NOMO-1 treated with DMSO at 0.1 percent for 48 hours (cell line): Measurements from ENCODE around the gene SCUBE1.

Experiments
- DNase-seq: peaks from one replicate; lab custom pipeline; 2025; ENCODE audit not compliant: unreplicated experiment; lab: John Stamatoyannopoulos, UW

The SCUBE1 gene

DNA sequence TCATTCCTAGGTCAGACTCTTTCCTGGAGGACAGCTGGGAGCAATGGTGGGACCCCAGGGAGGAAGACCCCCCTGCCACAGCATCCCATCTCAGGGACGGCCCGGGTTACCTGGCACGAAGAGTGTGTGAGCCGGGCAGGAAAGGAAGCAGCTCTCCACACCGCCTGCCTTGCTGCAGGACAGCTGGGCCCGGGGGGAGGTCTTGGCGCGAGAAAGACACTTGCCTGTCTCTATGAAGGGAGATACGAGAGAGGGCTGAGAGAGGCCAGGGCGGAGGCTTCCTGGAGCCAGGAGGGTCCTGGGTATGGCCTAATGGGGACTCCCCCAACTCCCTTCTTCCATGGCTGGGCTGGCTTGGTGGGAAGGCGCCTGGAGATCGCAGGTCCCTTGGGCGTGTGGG, 120.2 kb downstream of the SCUBE1 start:
- no peak for DNase-seq

DNA sequence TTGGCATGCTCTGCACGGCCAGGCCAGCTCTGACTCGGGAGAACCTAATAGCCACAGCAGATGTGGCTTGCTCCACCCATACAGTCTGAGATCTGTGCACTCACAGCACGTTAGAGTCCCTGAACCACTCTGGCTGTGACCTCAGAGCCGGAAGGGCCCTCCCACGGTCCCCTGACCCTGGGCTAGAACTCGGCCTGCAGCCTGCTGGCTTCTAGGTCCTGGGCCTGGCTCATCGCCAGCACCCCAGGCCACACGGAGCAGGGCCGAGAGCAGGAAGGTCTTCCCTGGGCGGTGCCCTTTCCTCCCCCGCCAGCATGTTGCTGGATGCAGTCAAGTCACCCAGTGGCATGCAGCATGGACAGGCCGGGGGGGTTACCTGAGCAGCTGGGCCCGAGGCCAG, 120.9 kb downstream of the SCUBE1 start:
- no peak for DNase-seq

GRCh38 chr22:43220625-43221380, 122.4 kb downstream of the SCUBE1 start:
- no peak for DNase-seq

- no peak for DNase-seq
Measured at GRCh38 chr22:43218786-43219185, 124.4 kb downstream of the SCUBE1 start.

GRCh38 chr22:43217285-43218030, 125.7 kb downstream of the SCUBE1 start:
- DNase-seq: no peak

DNA sequence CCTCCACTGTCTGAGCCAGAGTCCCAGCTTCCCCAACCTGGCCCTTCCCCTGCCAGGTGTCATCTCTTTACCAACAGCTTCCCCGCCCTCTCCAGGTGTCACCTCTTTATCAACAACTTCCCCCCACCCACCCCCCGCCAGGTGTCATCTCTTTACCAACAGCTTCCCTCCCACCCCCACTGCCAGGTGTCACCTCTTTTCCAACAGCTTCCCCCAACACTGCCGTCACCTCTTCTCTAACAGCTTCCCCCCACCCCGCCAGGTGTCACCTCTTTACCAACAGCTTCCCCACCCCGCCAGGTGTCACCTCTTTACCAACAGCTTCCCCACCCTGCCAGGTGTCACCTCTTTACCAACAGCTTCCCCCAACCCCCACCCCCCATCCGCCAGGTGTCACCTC, 126.4 kb downstream of the SCUBE1 start:
- DNase-seq: no peak

DNA sequence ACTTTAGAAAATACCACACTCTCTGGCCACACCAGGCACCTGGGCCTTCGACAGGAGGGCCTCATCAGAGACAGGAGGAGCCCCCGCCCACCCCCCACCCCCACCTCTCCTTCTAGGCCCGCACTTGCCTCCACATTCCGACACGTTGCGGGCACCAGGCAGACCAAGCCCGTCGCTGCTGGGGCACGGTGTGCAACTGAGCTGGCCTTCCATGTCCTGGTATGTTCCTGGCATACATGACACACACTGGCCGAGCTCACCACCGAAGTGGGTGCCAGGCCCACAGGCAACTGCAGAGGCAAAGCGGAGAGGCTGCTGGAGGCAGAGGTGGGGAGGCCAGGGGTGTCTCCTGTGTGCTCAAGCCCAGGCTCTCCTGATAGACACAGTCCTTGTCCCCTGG, 129.2 kb downstream of the SCUBE1 start:
- no peak for DNase-seq

GRCh38 chr22:43213051-43213450, 130.1 kb downstream of the SCUBE1 start:
- no peak for DNase-seq

GRCh38 chr22:43212434-43212952, 130.7 kb downstream of the SCUBE1 start:
- no peak for DNase-seq

- no peak for DNase-seq
Measured at GRCh38 chr22:43211941-43212433, 131.2 kb downstream of the SCUBE1 start.

DNA sequence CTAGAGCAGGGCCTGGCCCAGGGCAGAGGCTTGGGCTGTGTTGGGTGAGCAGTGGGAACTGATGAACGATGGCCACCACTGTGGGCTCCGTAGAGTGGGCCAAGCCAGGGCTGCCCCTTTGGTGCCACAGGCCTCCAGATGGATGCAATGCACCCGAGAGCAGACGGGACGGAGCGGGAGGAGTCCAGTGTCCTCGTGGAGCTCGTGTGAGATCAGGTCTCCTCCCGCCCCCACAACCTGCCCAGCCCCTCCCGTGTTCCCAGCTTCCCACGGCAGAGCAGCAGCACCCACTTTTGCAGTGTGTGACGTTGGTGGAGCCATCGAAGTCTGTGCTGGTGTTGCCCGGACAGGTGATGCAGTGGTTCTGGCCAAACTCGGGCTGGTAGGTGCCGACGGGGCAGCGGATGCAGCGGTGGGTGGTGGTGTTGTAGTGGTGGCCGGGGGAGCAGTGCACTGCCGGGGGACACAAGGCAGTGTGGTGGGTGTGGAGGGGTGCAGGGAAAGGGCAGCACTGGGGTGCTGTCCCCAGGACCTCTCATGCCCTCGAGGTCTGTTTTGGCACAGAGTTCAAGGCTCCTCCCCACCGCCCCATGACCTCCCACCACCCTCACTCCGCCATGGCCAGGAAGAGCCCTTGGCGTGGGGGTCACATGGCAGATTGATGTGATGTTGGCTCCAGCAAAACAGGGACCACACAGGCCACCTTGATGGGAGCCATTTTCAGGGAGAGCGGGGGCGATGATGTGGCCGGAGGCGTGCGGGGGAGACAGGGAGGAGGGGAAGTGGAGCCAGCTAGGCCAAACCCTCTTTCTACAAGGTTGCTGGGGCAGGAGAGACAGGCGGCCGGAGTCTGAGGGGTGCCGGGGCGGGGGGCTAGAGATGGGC, 132.3 kb downstream of the SCUBE1 start:
- no peak for DNase-seq

DNA sequence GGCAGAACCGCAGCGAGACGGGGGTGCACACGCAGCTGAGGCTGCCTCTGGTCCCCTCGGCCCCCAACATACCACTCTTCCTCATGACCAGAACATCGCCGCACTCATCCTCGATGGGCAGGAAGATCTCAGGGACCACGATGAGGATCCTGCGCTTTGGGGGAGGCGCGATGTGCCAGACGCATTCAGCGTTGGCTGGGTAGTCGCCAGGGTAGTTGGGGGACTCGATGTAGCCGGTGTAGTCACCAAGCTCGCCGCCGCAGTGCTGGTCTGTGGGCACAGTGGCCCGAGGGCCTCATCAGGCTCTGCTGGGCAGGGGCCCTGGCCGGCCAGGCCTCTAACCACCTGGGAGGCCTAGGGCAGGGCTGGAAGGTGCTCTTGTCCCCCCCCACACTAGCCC, 133.2 kb downstream of the SCUBE1 start:
- no peak for DNase-seq

GRCh38 chr22:43209523-43209890, 133.7 kb downstream of the SCUBE1 start:
- no peak for DNase-seq

GRCh38 chr22:43208703-43209522, 134.3 kb downstream of the SCUBE1 start:
- DNase-seq: no peak

GRCh38 chr22:43207849-43208702, 135.1 kb downstream of the SCUBE1 start:
- DNase-seq: no peak

DNA sequence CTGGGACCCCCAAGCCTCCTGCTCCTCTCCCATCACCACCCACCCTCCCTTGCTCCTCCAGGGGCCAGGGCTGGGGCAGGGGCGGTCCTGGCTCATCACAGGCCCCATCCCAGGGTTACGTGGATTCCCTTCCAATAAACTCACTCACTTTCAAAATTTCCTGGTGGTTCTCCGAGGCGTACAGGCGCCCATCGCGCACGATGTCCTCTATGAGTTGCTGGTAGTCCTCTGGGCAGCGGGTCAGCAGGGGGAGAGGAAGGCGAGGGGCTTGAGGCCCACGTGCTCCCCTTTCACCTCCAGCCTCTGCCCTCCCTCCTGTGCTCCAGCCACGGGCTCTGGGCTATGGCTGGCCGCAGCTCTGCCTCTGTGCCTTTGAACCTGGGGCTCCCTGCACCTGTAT, 135.8 kb downstream of the SCUBE1 start:
- no peak for DNase-seq

DNA sequence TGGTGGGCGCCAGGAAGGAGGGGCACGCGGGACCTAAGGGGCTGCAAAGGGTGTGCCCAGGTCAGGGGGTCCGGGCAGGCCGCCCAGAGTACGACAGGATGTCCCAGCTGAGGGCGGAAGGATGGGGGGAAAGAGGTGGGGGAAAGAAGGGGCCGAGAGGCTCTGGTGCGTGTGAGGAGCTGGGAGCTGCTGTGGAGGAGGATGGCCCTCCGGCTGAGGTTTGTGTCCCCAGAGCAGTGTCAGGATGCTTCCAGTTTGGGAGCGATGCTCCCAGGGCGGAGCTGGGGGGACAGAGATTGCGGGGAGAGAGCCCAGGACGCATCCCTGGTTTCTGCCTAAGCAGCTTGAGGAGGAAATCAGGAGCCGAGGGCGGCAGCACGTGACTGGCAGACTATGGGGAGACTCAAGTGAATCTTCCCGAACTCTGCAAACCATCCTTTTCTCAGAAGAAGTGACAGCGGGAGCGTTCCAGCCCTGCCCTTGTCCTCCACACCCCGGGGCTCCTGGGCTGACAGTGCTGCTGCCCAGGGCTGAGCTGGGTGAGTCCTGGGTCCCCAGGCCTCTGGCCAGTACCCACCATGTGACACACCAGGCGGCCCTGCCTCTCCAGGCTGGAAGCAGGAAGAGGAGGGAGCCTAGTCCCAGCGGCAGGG, 136.5 kb downstream of the SCUBE1 start:
- no peak for DNase-seq

DNA sequence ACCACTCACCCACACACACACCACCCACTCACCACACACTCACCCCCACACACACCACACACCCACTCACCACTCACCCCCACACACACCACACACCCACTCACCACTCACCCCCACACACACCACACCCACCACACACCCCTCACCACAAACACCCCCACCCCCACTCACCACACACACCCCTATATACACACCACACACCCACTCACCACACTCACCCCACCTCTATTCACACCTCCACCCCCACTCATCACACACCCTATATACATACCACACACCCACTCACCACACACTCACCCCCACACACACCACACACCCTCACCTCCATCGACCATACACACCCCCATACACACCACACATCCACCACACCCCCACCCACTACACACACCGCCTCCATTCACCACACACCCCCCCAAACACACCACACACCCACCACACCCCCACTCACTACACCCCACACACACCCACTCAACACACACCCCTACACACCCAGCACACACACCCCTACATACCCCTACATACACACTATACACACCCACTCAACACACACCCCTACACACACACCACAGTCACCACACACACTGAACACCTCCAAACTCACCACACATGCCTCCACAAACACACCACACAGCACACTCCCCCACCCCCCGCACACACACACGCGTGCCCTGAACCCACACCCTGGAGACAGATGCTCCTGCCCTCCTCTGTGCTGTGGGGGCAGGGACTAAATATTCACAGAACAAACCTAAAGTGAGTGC, 137.2 kb downstream of the SCUBE1 start:
- DNase-seq: no peak
